HG03039 (cell line): ENCODE data around the gene SYVN1.
A peak's percentile ranks its signal among the peaks of the same experiment; 100 is the strongest.

Experiments
- ATAC-seq: cut with Tn5 transposase; IDR thresholded peaks from one replicate; pipeline ENCODE4 v1.9.1; 2021; ENCODE audit warnings: mild to moderate bottlenecking, moderate library complexity; ENCODE audit not compliant: unreplicated experiment

The SYVN1 gene

GRCh38 chr11:65090628-65091027, 43.7 kb downstream of the SYVN1 start:
- no peak for ATAC-seq

- no peak for ATAC-seq
Measured at GRCh38 chr11:65089621-65090020, 44.7 kb downstream of the SYVN1 start.

DNA sequence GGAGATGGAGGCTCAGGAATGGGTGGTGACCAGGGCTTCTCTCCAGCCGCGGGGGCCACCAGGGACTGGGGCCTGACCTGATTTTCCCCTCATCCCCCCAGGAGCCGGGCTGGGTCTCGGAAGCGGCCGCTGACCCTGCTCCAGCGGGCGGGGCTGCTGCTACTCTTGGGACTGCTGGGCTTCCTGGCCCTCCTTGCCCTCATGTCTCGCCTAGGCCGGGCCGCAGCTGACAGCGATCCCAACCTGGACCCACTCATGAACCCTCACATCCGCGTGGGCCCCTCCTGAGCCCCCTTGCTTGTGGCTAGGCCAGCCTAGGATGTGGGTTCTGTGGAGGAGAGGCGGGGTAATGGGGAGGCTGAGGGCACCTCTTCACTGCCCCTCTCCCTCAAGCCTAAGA, 46.5 kb downstream of the SYVN1 start:
- no peak for ATAC-seq

- ATAC-seq = no peak
Measured at GRCh38 chr11:65087216-65087615, 47.1 kb downstream of the SYVN1 start.

GRCh38 chr11:65086809-65087208, 47.5 kb downstream of the SYVN1 start:
- ATAC-seq = no peak

DNA sequence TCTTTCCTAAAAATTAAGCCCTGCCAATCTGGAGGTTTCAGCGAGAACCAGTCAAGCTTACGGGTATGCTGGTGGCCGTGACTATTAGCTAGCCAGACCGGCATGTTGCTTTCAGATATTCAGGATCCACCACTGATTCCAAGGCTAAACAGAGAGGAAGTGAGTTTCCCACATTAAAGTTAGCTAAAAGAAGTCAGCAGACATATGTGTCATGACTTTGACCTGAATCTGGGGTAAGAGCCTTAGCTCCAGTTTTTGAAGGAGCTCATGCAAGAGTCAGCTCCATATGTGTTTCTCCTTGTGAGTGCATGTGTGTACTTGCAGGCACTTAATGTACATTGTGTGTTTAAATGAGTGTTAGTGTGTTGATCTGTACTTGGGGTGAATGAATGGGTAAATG, 48.9 kb downstream of the SYVN1 start:
- no peak for ATAC-seq

DNA sequence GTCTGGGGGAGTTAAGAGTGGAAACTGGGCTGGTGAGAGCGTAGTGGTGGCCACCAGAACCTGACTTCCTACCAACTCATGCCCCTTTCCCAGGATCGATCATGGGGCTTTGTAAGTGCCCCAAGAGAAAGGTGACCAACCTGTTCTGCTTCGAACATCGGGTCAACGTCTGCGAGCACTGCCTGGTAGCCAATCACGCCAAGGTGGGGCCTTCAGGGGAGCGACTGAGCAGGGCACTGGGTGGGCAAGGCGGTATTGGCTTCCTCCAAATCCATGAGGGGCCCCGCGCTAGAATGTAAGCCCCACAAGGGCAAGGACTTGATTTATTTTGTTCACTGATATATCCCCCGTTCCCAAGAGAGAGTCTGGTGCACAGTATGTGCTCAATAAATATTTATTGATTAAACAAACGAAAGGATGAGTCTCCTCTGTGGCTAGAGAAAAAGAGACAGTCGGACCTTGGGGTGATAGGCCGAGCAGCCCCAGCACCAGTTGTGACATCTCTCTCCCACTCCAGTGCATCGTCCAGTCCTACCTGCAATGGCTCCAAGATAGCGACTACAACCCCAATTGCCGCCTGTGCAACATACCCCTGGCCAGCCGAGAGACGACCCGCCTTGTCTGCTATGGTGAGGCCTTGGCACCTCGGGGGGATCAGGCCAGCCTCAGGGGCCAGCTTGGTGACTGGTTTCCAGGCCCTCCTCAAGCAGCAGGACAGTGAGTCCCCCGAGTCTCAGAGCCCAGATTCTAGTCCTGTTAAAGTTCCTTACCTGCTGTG, 49.5 kb downstream of the SYVN1 start:
- ATAC-seq = no peak

GRCh38 chr11:65083834-65084597, 50.3 kb downstream of the SYVN1 start, which contains the start of the genes CDCA5 and ZFPL1:
CDCA5 (minus strand) TSS chr11:65084040; CDS start chr11:65083978, 62 bp downstream.
ZFPL1 (plus strand) TSS chr11:65084222; CDS start chr11:65084699, 477 bp downstream.
- peak; percentile 71 for ATAC-seq

DNA sequence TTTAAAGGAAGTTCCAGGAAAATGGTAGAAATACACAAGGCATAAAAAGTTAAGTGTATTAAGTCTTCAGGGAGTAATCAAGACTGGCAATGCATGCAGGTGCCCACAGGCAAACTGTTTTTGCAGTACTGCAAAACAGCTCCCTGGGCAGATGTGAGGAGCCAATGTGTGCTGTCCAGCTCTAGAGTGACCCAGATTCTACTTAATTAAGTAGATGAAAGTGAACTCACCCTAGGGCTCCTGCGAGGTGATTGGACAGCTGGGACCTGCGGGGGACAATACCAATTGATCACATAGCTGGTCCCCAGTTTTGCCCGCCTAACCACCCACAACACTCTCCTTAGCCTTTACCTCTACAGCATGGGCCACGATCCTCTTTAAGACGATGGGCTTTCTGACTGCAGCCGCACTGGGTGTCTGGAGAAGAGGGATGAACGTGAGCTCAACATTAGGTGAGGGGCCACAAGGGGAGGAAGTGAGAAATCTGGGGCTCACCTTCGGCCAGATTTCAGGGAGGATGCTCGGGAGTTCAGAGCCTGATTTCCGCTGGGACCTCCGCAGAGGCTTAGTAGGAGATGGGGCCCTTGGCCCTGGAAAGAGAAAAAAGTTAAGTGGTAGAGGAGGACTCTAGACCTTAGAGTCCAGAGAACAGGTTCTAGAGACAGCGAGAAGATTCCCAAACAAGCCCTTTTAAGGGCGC, 51.0 kb downstream of the SYVN1 start:
- peak; percentile 6 for ATAC-seq

DNA sequence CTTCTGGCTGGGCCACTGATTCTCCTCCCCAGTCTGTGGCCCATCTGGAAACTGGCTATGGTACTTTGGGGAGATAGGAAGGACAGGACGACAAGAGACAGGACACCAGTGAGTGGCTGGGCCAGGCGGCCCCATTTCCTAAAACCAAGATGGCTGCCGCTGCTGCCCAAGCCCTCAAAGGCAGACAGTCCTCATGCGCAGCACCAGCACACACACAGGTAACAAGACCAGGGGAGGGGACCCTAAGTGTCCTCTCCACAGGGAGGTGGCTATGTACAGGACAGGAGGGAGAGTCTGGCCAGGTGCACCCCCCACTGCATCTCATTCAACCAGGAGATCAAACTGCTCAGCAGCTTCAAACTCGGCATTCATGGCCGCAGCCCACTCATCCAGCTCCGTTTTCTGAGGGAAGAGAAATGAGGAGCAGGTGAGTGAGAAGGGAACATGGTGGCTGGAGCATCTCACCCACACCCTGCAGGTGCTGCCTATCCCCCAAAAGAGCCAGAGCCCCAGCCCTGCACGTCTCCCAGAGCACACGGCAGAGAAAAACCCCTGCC, 55.5 kb downstream of the SYVN1 start:
- ATAC-seq = no peak

DNA sequence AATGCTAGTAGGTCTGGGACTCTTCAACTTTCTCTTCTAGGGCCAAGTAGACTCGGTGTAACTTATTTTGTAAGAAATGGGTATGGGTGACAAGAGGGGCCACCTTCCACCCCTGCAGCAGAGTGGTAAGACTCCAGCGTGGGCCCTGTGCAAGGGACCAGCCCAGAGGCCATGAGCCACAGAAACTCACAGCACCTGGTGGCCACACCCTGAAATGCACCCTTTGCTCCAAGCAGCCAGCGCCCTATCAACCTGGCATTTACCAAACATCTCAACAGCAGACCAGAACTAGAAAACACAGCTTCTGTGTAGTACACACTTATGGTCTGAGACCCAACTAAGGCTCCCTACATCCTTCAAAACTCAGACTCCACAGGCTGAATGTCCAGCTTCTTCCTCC, 56.2 kb downstream of the SYVN1 start:
- ATAC-seq = no peak

- no peak for ATAC-seq
Measured at GRCh38 chr11:65077451-65077850, 56.9 kb downstream of the SYVN1 start.
